HG02885 (cell line): Measurements from ENCODE around the gene CDKN2D.
"Not testable (repeated sequence)": the region's sequence is repeated elsewhere in the genome, so short reads cannot be mapped to it uniquely, and the experiment has no call there.

Experiments
- ATAC-seq: cut with Tn5 transposase; IDR thresholded peaks from one replicate; pipeline ENCODE4 v1.9.1; 2021; ENCODE audit warnings: mild to moderate bottlenecking; ENCODE audit not compliant: unreplicated experiment, poor library complexity

The CDKN2D gene

DNA sequence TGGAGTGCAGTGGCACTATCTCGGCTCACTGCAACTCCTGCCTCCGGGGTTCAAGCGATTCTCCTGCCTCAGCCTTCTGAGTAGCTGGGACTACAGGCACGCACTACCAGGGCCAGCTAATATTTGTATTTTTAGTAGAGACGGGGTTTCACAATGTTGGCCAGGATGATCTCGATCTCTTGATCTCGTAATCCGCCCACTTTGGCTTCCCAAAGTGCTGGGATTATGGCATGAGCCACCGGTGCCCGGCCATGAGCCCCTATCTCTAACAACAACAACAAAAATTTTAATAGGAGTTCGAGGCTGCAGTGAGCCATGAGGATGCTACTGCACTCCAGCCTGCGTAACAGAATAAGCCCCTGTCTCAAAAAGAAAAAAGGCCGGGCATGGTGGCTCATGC, 13.3 kb upstream of the CDKN2D start:
- no peak for ATAC-seq

- no peak for ATAC-seq
Observed at GRCh38 chr19:10580979-10581631, 12.3 kb upstream of the CDKN2D start.

- no peak for ATAC-seq
Observed at GRCh38 chr19:10577951-10578350, 9.2 kb upstream of the CDKN2D start.

GRCh38 chr19:10575011-10575716, 6.4 kb upstream of the CDKN2D start:
- no peak for ATAC-seq

DNA sequence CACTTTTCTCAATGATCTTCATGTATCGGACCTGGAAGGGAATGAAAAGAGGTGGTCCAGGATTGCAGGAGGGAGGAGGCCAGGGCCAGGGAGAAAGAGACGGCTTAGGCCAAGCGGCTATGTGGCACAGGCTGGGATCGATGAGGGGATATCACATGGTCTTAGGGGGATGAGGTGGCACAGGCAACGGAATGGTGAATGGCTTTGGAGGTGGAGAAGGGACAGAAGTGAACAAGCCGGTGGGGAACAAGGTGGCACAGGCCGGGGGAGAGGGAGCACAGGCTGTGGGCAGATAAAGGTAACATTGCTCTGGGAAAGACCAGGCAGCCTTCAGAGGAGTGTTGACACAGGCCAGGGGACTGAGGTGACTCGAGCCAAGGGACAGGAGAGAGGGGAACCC, 5.7 kb upstream of the CDKN2D start:
- ATAC-seq = no peak

GRCh38 chr19:10573793-10574192, 5.0 kb upstream of the CDKN2D start:
- not testable (repeated sequence) for ATAC-seq

GRCh38 chr19:10568062-10568825, 535 bp downstream of the CDKN2D start:
- peak; percentile 1 for ATAC-seq

DNA sequence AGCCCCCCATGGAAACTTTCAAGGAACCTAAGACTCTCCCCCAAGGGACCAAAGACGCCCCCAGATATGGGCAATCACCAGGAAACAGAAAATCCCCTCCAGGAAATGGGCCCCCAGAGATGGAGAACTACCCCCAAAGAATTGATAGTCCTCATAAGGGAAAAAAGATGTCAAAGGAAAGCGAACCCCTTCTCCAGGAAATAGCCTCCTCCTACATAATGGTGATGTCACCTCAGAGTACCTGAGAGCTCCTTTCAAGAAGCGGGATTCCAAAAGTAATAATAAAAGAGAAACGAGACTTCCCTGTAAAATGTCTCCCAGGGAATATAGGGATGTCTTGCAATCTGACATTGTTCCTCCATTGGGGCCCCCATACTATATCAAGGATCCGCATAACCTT, 1.1 kb downstream of the CDKN2D start:
- ATAC-seq = no peak

DNA sequence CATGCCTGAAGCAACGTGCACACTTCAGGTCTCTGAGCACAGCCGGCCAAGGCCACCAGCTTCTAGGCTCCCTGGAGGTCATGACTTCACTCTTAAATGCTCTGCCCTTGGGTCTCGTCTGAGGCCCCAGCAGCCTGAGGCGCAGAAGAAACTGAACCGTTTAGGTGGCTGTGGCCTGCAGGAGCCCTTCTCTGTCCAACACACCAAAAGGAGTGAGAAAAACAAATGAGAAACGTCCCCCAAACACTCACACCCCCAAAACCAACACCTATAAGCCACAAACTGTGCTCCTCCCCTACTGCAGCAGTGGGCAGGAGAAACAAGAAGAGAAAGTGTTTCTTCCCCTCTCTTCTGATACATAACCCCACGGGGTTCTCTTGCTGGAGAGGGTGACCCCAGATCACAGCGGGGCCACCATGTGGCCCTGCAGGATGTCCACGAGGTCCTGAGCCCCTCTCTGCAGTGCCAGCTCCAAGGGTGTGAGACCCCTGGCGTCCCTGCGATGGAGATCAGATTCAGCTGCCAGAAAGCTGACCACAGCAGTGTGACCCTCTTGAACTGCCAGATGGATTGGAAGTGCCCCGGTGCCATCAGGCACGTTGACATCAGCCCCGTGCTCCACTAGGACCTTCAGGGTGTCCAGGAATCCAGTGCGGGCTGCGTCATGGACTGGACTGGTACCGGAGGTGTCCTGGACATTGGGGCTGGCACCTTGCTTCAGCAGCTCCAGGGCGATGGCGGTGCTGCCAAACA, 1.9 kb downstream of the CDKN2D start:
- ATAC-seq = no peak

DNA sequence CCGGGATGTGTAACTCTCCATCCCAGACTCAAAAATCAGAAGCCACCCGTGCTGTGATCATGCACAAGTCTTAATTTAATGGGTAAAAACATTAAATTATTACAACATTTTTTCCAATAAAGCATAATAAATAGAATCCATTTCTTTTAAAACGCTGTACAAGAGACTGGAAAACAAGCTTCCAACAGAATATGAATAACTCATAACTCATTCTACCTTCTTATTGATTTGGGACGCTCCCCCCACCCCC, 2.4 kb downstream of the CDKN2D start:
- no peak for ATAC-seq

DNA sequence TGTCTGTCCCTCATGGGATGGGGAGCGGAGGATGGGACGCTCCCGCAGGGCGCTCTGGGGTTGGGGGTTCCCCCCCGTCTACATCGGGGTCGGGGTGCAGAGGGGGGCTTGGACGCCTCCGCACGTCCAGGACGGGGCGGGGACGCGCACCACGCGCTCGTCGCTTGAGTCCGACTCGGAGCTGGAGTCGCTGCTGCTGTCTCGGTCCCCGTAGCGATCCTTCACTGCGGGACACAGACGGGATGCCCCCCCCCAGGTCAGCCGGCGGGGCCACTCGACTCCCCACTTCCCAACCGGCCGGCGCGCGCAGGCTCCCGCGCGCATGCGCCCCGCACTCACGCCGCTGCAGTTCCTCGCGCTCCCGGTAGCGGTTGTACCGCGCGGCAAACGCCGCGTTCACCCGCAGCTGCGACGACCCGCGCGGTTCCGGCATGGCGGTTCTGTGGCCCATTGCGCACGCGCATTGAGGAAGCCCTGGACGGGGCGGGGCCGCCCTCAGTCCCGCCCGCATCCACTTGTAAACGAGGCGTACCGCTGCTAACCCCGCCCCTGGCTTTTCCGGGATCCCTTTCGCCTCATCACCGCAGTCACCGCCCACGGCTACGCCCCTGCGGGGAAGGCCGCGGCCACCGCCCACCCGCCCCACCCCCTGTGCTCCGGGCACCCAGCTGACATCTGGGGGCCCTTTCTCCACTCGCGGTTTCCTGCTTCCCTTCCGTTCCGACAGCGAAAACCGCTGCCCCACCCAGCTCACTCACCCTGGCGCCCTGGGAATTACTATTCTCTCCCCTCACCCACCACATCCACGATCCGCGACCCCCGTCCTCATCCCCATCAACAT, 3.0 kb downstream of the CDKN2D start, which contains the start of gene KRI1:
TSS of gene KRI1 (minus strand) at position 444 of the 841 bp plus-strand sequence. CDS start at position 433, 11 bp downstream.
- peak; percentile 54 for ATAC-seq

DNA sequence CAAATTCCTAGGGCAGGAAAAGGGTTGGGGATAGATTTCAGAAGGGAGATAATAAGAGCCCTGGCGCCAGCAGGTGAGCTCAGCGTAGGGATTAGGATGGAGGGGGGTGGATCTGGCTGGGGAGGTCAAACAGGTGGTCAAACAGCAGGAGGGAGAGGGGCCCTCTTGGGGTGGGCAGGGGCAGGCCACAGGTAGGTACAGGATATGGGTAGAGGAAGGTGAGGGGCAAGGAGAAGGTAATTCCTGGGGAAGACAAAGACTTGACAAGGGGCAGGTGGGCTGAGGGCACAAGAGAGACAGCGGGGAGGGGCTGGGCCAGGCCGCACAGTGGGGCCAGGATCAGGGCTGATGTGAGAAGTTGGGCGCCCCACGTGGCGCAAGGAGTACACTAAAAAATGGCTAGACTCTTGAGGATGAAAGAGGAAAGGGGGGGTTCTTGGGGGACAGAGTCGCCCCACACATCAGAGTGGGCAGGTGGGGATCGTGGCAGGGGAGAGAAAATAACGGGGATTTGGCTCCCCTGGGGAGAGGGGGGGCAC, 3.7 kb downstream of the CDKN2D start:
- ATAC-seq = no peak

DNA sequence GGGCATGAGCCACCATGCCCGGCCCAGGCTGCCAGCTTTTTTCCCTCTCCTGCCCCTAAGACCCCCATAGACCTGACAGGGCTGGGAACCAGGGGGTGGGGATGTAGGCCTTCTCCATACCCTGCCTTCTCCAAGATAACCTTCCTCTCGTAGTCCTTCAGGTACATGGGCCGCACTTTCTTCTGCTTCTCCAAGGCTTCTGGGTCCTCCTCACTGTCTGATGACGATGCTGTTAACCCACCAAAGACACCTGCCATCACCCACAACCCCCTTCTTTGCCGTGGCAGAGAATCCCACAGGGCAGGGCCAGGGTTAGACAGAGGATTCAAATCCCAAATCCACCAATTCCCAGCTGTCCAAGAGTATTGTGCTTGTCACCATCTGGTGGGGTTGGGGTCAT, 6.2 kb downstream of the CDKN2D start:
- ATAC-seq = no peak

- ATAC-seq = no peak
Observed at GRCh38 chr19:10560154-10560553, 8.6 kb downstream of the CDKN2D start.

GRCh38 chr19:10557603-10558197, 11.1 kb downstream of the CDKN2D start:
- ATAC-seq = no peak

DNA sequence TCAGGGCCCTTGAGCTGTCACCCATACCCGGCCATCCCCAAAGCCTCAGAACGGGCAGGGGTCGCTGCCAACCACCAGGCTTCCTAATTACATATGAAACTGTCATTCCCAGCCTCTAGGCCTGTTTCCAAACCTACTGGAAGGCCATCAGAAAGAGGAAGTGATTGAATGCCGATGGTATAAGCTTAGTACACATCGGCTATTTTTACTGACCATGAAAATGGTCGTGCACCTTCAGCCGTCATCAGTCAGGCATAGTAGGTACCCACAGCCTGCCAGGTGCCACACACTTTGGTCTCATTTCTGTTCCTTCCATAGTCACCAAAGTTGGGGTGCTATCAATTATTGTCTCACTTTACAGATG, 13.2 kb downstream of the CDKN2D start:
- ATAC-seq = no peak

GRCh38 chr19:10554760-10555609, 13.8 kb downstream of the CDKN2D start:
- no peak for ATAC-seq

DNA sequence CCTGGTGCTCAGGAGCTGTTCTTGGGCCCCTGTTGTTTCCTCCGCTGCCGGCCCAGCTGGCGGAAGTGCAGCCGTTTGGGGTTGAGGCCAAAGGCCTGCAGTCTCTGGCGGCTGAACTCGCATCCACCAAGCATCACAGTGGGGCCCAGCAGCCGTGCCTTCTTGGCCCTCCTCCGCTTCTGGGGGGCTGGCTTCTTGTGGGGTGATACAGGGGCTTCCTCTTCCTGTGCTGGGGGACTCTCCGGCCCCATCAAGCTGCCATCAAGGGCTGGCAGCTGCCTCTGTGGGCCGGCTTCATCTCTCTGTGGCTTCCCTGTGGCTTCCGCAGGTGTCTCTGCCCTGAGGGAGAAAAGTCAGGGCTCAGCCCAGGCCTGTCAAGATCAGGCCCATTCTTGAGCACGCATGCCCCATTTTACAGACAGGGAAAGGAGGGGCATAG, 14.8 kb downstream of the CDKN2D start:
- ATAC-seq = no peak
